ENCODE results near the gene GALNT9. TPM values are rescaled to one million over a fixed set of nuclear protein-coding genes. Genes with fewer than 3 reads are reported as not detected.
"Not testable (repeated sequence)": the region's sequence is repeated elsewhere in the genome, so short reads cannot be mapped to it uniquely, and the experiment has no call there.

GALNT9 gene
- total RNA-seq, 1 donor from 2014 or later, result not detected

- no peaks in the 10 kb centered on the region for H3K36me3 ChIP-seq (ENCODE audit: control insufficient read depth, insufficient read depth, low read length)
- no peak overlapping the region for H3K4me3 ChIP-seq (ENCODE audit: low read depth, low read length)
- DNase-seq (ENCODE audit: low read depth) (no peak), FAIRE-seq (no peak)
- no peaks in the 10 kb centered on the region for H3K27me3 ChIP-seq (ENCODE audit: control insufficient read depth, insufficient read depth, low read length)
- TF ChIP-seq CTCF (IDR thresholded peaks at IDR 0.05; ENCODE audit: insufficient read depth, low read length, severe bottlenecking), result no peak
Observed at GRCh38 chr12:132306885-132307191, 22.6 kb downstream of the GALNT9 start.

- no peak for DNase-seq (ENCODE audit: low read depth)
Observed at GRCh38 chr12:132305991-132306884, 23.2 kb downstream of the GALNT9 start.

GRCh38 chr12:132305560-132305966, 23.8 kb downstream of the GALNT9 start:
- no peak overlapping the region for H3K4me3 ChIP-seq (ENCODE audit: low read depth, low read length)
- H3K36me3 ChIP-seq (ENCODE audit: control insufficient read depth, insufficient read depth, low read length), result no peaks in the 10 kb centered on the region
- FAIRE-seq (no peak), DNase-seq (ENCODE audit: low read depth) (no peak)
- TF ChIP-seq CTCF (IDR thresholded peaks at IDR 0.05; ENCODE audit: insufficient read depth, low read length, severe bottlenecking), result no peak
- H3K27me3 ChIP-seq (ENCODE audit: control insufficient read depth, insufficient read depth, low read length), result no peaks in the 10 kb centered on the region

More at GRCh38 chr12:132305991-132306884, 23.2 kb downstream of the GALNT9 start:
- no peaks in the 10 kb centered on the region for H3K27me3 ChIP-seq (ENCODE audit: control insufficient read depth, insufficient read depth, low read length)
- H3K36me3 ChIP-seq (ENCODE audit: control insufficient read depth, insufficient read depth, low read length), result no peaks in the 10 kb centered on the region
- no peak overlapping the region for H3K4me3 ChIP-seq (ENCODE audit: low read depth, low read length)
- no peak for TF ChIP-seq CTCF (IDR thresholded peaks at IDR 0.05; ENCODE audit: insufficient read depth, low read length, severe bottlenecking)
- FAIRE-seq, result no peak

GRCh38 chr12:132304866-132305265, 24.5 kb downstream of the GALNT9 start:
- H3K4me3 ChIP-seq (ENCODE audit: low read depth, low read length); H3K36me3 ChIP-seq (ENCODE audit: control insufficient read depth, insufficient read depth, low read length); FAIRE-seq; H3K27me3 ChIP-seq (ENCODE audit: control insufficient read depth, insufficient read depth, low read length); DNase-seq (ENCODE audit: low read depth): not testable (repeated sequence)

- not testable (repeated sequence) for H3K36me3 ChIP-seq (ENCODE audit: control insufficient read depth, insufficient read depth, low read length); H3K27me3 ChIP-seq (ENCODE audit: control insufficient read depth, insufficient read depth, low read length); FAIRE-seq; DNase-seq (ENCODE audit: low read depth); H3K4me3 ChIP-seq (ENCODE audit: low read depth, low read length)
Observed at GRCh38 chr12:132303853-132304373, 25.5 kb downstream of the GALNT9 start.

- DNase-seq (ENCODE audit: low read depth) (no peak), FAIRE-seq (no peak)
- H3K4me3 ChIP-seq (ENCODE audit: low read depth, low read length), result no peak overlapping the region
- no peaks in the 10 kb centered on the region for H3K36me3 ChIP-seq (ENCODE audit: control insufficient read depth, insufficient read depth, low read length)
- no peaks in the 10 kb centered on the region for H3K27me3 ChIP-seq (ENCODE audit: control insufficient read depth, insufficient read depth, low read length)
- no peak for TF ChIP-seq CTCF (IDR thresholded peaks at IDR 0.05; ENCODE audit: insufficient read depth, low read length, severe bottlenecking)
Observed at GRCh38 chr12:132302466-132303358, 26.7 kb downstream of the GALNT9 start.
